Testis (tissue), 2 donors: ENCODE data around the gene ZCCHC14.

ENCODE experiments used
- POLR2A ChIP-seq: fragments of 450-650 bp; IDR thresholded peaks from one replicate; pipeline ENCODE4 v1.6.1; 2017; ENCODE audit warnings: antibody characterized with exemption, mild to moderate bottlenecking, moderate library complexity
- TF ChIP-seq, protein P1 (sequence below), 3 experiments: fragments of 450-650 bp in 2 of 3; fragments of 200-600 bp in 1 of 3; sonication (generic) in 1 of 3; IDR thresholded peaks; one replicate each; pipeline ENCODE4 v1.5.1; 2016 to 2019; ENCODE audit warnings: antibody characterized with exemption in 3 of 3, mild to moderate bottlenecking in 2 of 3, moderate library complexity in 1 of 3

DNA sequence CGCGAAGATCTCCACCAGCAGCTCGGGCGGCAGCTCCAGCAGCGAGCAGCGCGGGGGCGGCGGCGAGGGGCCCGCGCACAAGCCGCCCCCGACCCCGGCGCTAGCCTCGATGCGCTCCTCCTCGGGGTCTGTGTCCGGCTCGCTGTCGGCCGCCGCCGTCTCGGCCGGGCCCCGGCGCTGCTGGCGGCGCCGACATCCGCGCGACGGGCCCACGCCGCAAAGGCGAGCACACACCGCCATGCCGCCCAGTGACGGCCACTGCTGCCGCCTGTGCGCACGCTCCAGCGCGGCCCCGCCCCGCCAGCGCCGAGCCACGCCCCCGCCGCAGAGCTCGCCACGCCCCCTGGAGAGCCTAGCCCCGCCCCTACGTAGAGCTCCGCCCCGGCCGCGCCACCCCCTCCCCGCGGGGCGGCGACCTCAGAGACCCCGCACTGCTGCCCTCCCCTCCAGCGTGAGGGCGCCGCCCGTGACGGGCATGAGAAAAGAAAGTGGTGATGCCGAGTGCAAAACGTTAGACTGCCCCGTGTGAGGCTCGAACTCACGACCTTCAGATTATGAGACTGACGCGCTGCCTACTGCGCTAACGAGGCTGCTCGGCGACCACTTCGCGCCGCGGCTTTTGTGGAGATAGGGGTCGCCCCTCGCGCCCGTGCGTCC is 109.2 kb downstream of the ZCCHC14 start, which contains the start of gene FBXO31:
- peak; percentile 88 for TF ChIP-seq POLR2A
- TF ChIP-seq, protein P1, sequence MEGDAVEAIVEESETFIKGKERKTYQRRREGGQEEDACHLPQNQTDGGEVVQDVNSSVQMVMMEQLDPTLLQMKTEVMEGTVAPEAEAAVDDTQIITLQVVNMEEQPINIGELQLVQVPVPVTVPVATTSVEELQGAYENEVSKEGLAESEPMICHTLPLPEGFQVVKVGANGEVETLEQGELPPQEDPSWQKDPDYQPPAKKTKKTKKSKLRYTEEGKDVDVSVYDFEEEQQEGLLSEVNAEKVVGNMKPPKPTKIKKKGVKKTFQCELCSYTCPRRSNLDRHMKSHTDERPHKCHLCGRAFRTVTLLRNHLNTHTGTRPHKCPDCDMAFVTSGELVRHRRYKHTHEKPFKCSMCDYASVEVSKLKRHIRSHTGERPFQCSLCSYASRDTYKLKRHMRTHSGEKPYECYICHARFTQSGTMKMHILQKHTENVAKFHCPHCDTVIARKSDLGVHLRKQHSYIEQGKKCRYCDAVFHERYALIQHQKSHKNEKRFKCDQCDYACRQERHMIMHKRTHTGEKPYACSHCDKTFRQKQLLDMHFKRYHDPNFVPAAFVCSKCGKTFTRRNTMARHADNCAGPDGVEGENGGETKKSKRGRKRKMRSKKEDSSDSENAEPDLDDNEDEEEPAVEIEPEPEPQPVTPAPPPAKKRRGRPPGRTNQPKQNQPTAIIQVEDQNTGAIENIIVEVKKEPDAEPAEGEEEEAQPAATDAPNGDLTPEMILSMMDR (IDR thresholded peaks at IDR 0.05): no peak
